Neural progenitor cell (in vitro differentiated cells): Measurements from ENCODE around the gene WDR93. TPM values are rescaled to one million over a fixed set of nuclear protein-coding genes. Genes with fewer than 3 reads are reported as not detected.

Source experiments
- DNase-seq: peaks from one replicate; pipeline ENCODE4 v3.0.0-alpha.2; 2016; ENCODE audit warnings: low spot score
- H2AFZ ChIP-seq: fragments of 200-600 bp; sonication (generic); replicated peaks from 2 replicates; pipeline ENCODE4 v1.6.1; 2016; ENCODE audit warnings: antibody characterized with exemption
- H3F3A ChIP-seq: fragments of 200-600 bp; sonication (generic); 2 replicates; pipeline ENCODE4 v1.6.1; 2016; ENCODE audit warnings: antibody characterized with exemption, low read depth
- H3K27ac ChIP-seq: fragments of 200-600 bp; sonication (generic); 2 replicates; pipeline ENCODE4 v1.5.1; 2016; ENCODE audit warnings: mild to moderate bottlenecking
- H3K27me3 ChIP-seq: fragments of 200-600 bp; sonication (generic); 2 replicates; pipeline ENCODE4 v1.6.1; 2016; ENCODE audit warnings: mild to moderate bottlenecking, moderate library complexity
- H3K36me3 ChIP-seq: fragments of 200-600 bp; sonication (generic); 2 replicates; pipeline ENCODE4 v1.5.1; 2016
- H3K4me1 ChIP-seq: fragments of 200-600 bp; sonication (generic); 2 replicates; pipeline ENCODE4 v1.6.1; 2016; ENCODE audit warnings: mixed run types
- H3K4me2 ChIP-seq: fragments of 200-600 bp; sonication (generic); 2 replicates; pipeline ENCODE4 v1.6.1; 2016
- H3K4me3 ChIP-seq: fragments of 200-600 bp; sonication (generic); 2 replicates; pipeline ENCODE4 v1.5.1; 2016
- H3K79me2 ChIP-seq: fragments of 200-600 bp; sonication (generic); 2 replicates; pipeline ENCODE4 v1.6.1; 2016; ENCODE audit warnings: low read depth
- H3K9ac ChIP-seq: fragments of 200-600 bp; sonication (generic); 2 replicates; pipeline ENCODE4 v1.6.1; 2016
- H3K9me3 ChIP-seq: fragments of 200-600 bp; sonication (generic); 2 replicates; pipeline ENCODE4 v1.5.1; 2016; ENCODE audit warnings: low read depth
- H4K20me1 ChIP-seq: fragments of 200-600 bp; sonication (generic); 2 replicates; pipeline ENCODE4 v1.6.1; 2016; ENCODE audit warnings: low read depth
- H3K27ac Mint-ChIP-seq: 3 replicates; pipeline ENCODE4 v1.8.0; 2021; ENCODE audit warnings: mixed read lengths
- H3K27me3 Mint-ChIP-seq: 2 replicates; pipeline ENCODE4 v1.8.0; 2022; ENCODE audit warnings: low read depth, mild to moderate bottlenecking, inconsistent platforms, moderate library complexity, mixed read lengths; ENCODE audit not compliant: insufficient read depth
- H3K36me3 Mint-ChIP-seq: 3 replicates; pipeline ENCODE4 v1.8.0; 2021; ENCODE audit warnings: mixed read lengths
- H3K4me1 Mint-ChIP-seq: 3 replicates; pipeline ENCODE4 v1.8.0; 2021; ENCODE audit warnings: mixed read lengths
- H3K4me3 Mint-ChIP-seq: 3 replicates; pipeline ENCODE4 v1.8.0; 2021; ENCODE audit warnings: mild to moderate bottlenecking, moderate library complexity, mixed read lengths
- H3K9me3 Mint-ChIP-seq: 3 replicates; pipeline ENCODE4 v1.8.0; 2020; ENCODE audit warnings: mixed read lengths
- EZH2 ChIP-seq: fragments of 200-600 bp; sonication (generic); IDR thresholded peaks from 2 replicates; pipeline ENCODE4 v1.6.1; 2017; ENCODE audit warnings: antibody characterized with exemption, mild to moderate bottlenecking, moderate library complexity
- EZH2phosphoT487 ChIP-seq: fragments of 200-600 bp; sonication (generic); IDR thresholded peaks from 2 replicates; pipeline ENCODE4 v1.6.1; 2017; ENCODE audit warnings: antibody characterized with exemption
- total RNA-seq: library from RNA; depleted of rRNA; stranded (reverse); fragments of >200 nt; gene quantifications from 2 replicates; pipeline ENCODE4 v1.2.3, GENCODE V29; 2015; ENCODE audit warnings: low replicate concordance
- TF ChIP-seq, protein P1 (sequence below): fragments of 200-600 bp; sonication (generic); IDR thresholded peaks from 2 replicates; pipeline ENCODE4 v1.5.1; 2017; ENCODE audit warnings: antibody characterized with exemption, mild to moderate bottlenecking

WDR93 gene
- total RNA-seq, 1 donor from 2014 or later, result 0.51 TPM

- Histone ChIP-seq H3K36me3 (no peaks in the 10 kb centered on the region), H3K9ac (no peak overlapping the region), H3K9me3 (no peaks in the 10 kb centered on the region), H3K4me3 (no peak overlapping the region), H3K27me3 (peaks cover 23% of the 10 kb centered on the region), H3K4me2 (no peak overlapping the region), H4K20me1 (no peaks in the 10 kb centered on the region), H3F3A (peaks cover 18% of the 10 kb centered on the region), H3K27ac (no peak overlapping the region), H2AFZ (no peak overlapping the region), H3K79me2 (no peaks in the 10 kb centered on the region), H3K4me1 (peaks cover 13% of the 10 kb centered on the region)
- DNase-seq, result no peak
- TF ChIP-seq EZH2 (no peak), EZH2phosphoT487 (no peak)
- TF ChIP-seq, protein P1, sequence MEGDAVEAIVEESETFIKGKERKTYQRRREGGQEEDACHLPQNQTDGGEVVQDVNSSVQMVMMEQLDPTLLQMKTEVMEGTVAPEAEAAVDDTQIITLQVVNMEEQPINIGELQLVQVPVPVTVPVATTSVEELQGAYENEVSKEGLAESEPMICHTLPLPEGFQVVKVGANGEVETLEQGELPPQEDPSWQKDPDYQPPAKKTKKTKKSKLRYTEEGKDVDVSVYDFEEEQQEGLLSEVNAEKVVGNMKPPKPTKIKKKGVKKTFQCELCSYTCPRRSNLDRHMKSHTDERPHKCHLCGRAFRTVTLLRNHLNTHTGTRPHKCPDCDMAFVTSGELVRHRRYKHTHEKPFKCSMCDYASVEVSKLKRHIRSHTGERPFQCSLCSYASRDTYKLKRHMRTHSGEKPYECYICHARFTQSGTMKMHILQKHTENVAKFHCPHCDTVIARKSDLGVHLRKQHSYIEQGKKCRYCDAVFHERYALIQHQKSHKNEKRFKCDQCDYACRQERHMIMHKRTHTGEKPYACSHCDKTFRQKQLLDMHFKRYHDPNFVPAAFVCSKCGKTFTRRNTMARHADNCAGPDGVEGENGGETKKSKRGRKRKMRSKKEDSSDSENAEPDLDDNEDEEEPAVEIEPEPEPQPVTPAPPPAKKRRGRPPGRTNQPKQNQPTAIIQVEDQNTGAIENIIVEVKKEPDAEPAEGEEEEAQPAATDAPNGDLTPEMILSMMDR, result no peak
- Mint-ChIP-seq H3K27me3 (peaks cover 14% of the 10 kb centered on the region), H3K36me3 (no peaks in the 10 kb centered on the region), H3K4me1 (peaks cover 16% of the 10 kb centered on the region), H3K27ac (no peak overlapping the region), H3K9me3 (no peaks in the 10 kb centered on the region), H3K4me3 (no peak overlapping the region)
Measured at GRCh38 chr15:89668171-89668570, 22.4 kb upstream of the WDR93 start.

DNA sequence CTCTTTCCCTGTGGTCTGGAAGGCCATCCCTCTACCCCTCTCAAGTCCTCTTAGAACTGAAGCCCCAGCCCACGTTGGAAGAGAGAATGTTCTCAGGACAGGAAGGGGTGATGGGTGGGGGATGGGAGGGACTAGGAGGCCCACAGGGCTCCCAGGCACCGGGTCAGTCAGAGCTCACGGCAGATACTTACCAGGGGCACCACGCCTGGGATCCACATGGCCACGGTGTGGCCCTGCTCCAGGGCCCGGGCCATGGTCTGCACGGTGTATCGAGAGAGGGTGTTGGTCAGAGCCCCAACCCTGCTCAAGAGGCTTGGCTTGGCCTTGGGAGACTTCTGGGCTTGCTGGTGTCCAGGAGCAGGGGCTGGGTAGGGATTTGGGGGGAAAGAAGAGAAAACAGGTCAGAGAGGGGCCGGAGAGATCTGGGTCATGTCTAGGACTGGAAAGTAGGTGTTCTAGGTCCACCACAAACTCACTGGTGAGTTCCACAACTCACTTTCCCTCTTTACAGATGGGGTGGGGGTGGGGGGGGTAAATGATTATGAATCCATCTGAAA lies 21.2 kb upstream of the WDR93 start:
- Histone ChIP-seq H3K4me1 (peaks cover 13% of the 10 kb centered on the region), H3K9ac (no peak overlapping the region), H3K4me3 (no peak overlapping the region), H4K20me1 (no peaks in the 10 kb centered on the region), H3K4me2 (no peak overlapping the region), H3K9me3 (no peaks in the 10 kb centered on the region), H3K27me3 (peaks cover 17% of the 10 kb centered on the region), H2AFZ (no peak overlapping the region), H3K27ac (no peak overlapping the region), H3F3A (peaks cover 18% of the 10 kb centered on the region), H3K36me3 (no peaks in the 10 kb centered on the region), H3K79me2 (no peaks in the 10 kb centered on the region)
- H3K4me1 Mint-ChIP-seq, result peaks cover 14% of the 10 kb centered on the region
- no peak overlapping the region for H3K4me3 Mint-ChIP-seq
- H3K36me3 Mint-ChIP-seq, result no peaks in the 10 kb centered on the region
- H3K27ac Mint-ChIP-seq, result no peak overlapping the region
- no peaks in the 10 kb centered on the region for H3K9me3 Mint-ChIP-seq
- peaks cover 11% of the 10 kb centered on the region for H3K27me3 Mint-ChIP-seq
- no peak for DNase-seq
- TF ChIP-seq EZH2phosphoT487, result no peak

GRCh38 chr15:89669941-89670340 lies 20.7 kb upstream of the WDR93 start:
- no peak overlapping the region for H3K4me2 ChIP-seq
- no peak overlapping the region for H3K9ac ChIP-seq
- H3K9me3 Mint-ChIP-seq, result no peaks in the 10 kb centered on the region
- H3K4me3 ChIP-seq, result no peak overlapping the region
- H3K4me1 Mint-ChIP-seq, result peaks cover 8% of the 10 kb centered on the region
- H3K27me3 ChIP-seq, result peaks cover 12% of the 10 kb centered on the region
- H3K27me3 Mint-ChIP-seq, result peaks cover 9% of the 10 kb centered on the region
- H2AFZ ChIP-seq, result no peak overlapping the region
- TF ChIP-seq EZH2phosphoT487 (no peak), EZH2 (no peak)
- TF ChIP-seq, protein P1, result no peak
- H3K4me1 ChIP-seq, result peaks cover 11% of the 10 kb centered on the region
- no peak overlapping the region for H3K27ac ChIP-seq
- no peak overlapping the region for H3K4me3 Mint-ChIP-seq
- H3K36me3 ChIP-seq, result no peaks in the 10 kb centered on the region
- peaks cover 15% of the 10 kb centered on the region for H3F3A ChIP-seq
- H3K36me3 Mint-ChIP-seq, result no peaks in the 10 kb centered on the region
- no peak overlapping the region for H3K27ac Mint-ChIP-seq
- DNase-seq, result no peak
- no peaks in the 10 kb centered on the region for H4K20me1 ChIP-seq
- H3K9me3 ChIP-seq, result no peaks in the 10 kb centered on the region
- H3K79me2 ChIP-seq, result no peaks in the 10 kb centered on the region

- Histone ChIP-seq H3K27ac (no peak overlapping the region), H3K4me1 (peaks cover 3% of the 10 kb centered on the region), H3K36me3 (no peaks in the 10 kb centered on the region), H3F3A (peaks cover 6% of the 10 kb centered on the region), H4K20me1 (no peaks in the 10 kb centered on the region), H3K4me3 (no peak overlapping the region), H3K9me3 (no peaks in the 10 kb centered on the region), H3K27me3 (peaks cover 2% of the 10 kb centered on the region), H3K9ac (no peak overlapping the region), H3K4me2 (no peak overlapping the region), H2AFZ (no peak overlapping the region), H3K79me2 (no peaks in the 10 kb centered on the region)
- DNase-seq, result no peak
- Mint-ChIP-seq H3K27me3 (peaks cover 9% of the 10 kb centered on the region), H3K4me3 (no peak overlapping the region), H3K36me3 (no peaks in the 10 kb centered on the region), H3K4me1 (peaks cover 6% of the 10 kb centered on the region), H3K27ac (no peak overlapping the region), H3K9me3 (no peaks in the 10 kb centered on the region)
- TF ChIP-seq EZH2, result no peak
- TF ChIP-seq, protein P1, result no peak
- no peak for TF ChIP-seq EZH2phosphoT487
Measured at GRCh38 chr15:89670971-89671560, 19.5 kb upstream of the WDR93 start.
